GM18520 (cell line): ENCODE results near the gene PGAP6.
"Not testable (repeated sequence)": the region's sequence is repeated elsewhere in the genome, so short reads cannot be mapped to it uniquely, and the experiment has no call there.

Experiments used
- ATAC-seq: cut with Tn5 transposase; IDR thresholded peaks from one replicate; pipeline ENCODE4 v1.9.1; 2021; ENCODE audit not compliant: unreplicated experiment

PGAP6 gene

GRCh38 chr16:381789-382717 lies at the start of gene PGAP6:
TSS of gene PGAP6 (minus strand) at chr16:381978. CDS start at chr16:381821, 157 bp downstream.
- ATAC-seq = peak; percentile 39

- no peak for ATAC-seq
Measured at GRCh38 chr16:430904-431303, 49.1 kb upstream of the PGAP6 start.

- ATAC-seq = no peak
Measured at GRCh38 chr16:427250-427649, 45.5 kb upstream of the PGAP6 start.

- no peak for ATAC-seq
Measured at GRCh38 chr16:426906-427249, 45.1 kb upstream of the PGAP6 start.

GRCh38 chr16:426115-426905 lies 44.5 kb upstream of the PGAP6 start:
- ATAC-seq = no peak

- ATAC-seq = peak; percentile 16
Measured at GRCh38 chr16:425740-426114, 43.9 kb upstream of the PGAP6 start.

GRCh38 chr16:425082-425718 lies 43.4 kb upstream of the PGAP6 start, which contains the start of gene RAB11FIP3:
TSS of gene RAB11FIP3 (plus strand) at chr16:425649. CDS start at chr16:426007, 358 bp downstream.
- ATAC-seq = peak; percentile 64

GRCh38 chr16:424623-425081 lies 42.9 kb upstream of the PGAP6 start:
- ATAC-seq = no peak

- ATAC-seq = no peak
Measured at GRCh38 chr16:424033-424622, 42.4 kb upstream of the PGAP6 start.

- not testable (repeated sequence) for ATAC-seq
Measured at GRCh38 chr16:422179-422578, 40.4 kb upstream of the PGAP6 start.

- ATAC-seq = not testable (repeated sequence)
Measured at GRCh38 chr16:415170-415498, 33.4 kb upstream of the PGAP6 start.

- ATAC-seq = no peak
Measured at GRCh38 chr16:414395-415169, 32.8 kb upstream of the PGAP6 start.

- ATAC-seq = no peak
Measured at GRCh38 chr16:411576-412265, 29.9 kb upstream of the PGAP6 start.

- ATAC-seq = no peak
Measured at GRCh38 chr16:410516-411178, 28.9 kb upstream of the PGAP6 start.

GRCh38 chr16:407253-407652 lies 25.5 kb upstream of the PGAP6 start:
- no peak for ATAC-seq

GRCh38 chr16:405548-406506 lies 24.0 kb upstream of the PGAP6 start:
- no peak for ATAC-seq

GRCh38 chr16:404971-405486 lies 23.3 kb upstream of the PGAP6 start:
- no peak for ATAC-seq
